Ishikawa (cell line): Measurements from ENCODE around the gene SUGP1.

ENCODE experiments used
- CEBPB ChIP-seq: IDR thresholded peaks from 2 replicates; pipeline ENCODE4 v1.6.1; 2012
- CREB1 ChIP-seq: IDR thresholded peaks from 2 replicates; pipeline ENCODE4 v1.6.1; 2012; ENCODE audit warnings: low read depth
- EGR1 ChIP-seq: IDR thresholded peaks from 2 replicates; pipeline ENCODE4 v1.6.1; 2012
- EP300 ChIP-seq: IDR thresholded peaks from 2 replicates; pipeline ENCODE4 v1.6.1; 2012; ENCODE audit warnings: borderline replicate concordance
- FOXM1 ChIP-seq: IDR thresholded peaks from 2 replicates; pipeline ENCODE4 v1.6.1; 2012; ENCODE audit warnings: low read depth, borderline replicate concordance
- MAX ChIP-seq: IDR thresholded peaks from 2 replicates; pipeline ENCODE4 v1.6.1; 2012
- NFIC ChIP-seq: IDR thresholded peaks from 2 replicates; pipeline ENCODE4 v1.6.1; 2012
- RAD21 ChIP-seq: IDR thresholded peaks from 2 replicates; pipeline ENCODE4 v1.6.1; 2012; ENCODE audit warnings: low read depth
- TAF1 ChIP-seq: IDR thresholded peaks from 2 replicates; pipeline ENCODE4 v1.6.1; 2012; ENCODE audit warnings: low read depth, mild to moderate bottlenecking
- TCF12 ChIP-seq: IDR thresholded peaks from 2 replicates; pipeline ENCODE4 v1.6.1; 2012; ENCODE audit warnings: low read depth
- TEAD4 ChIP-seq: IDR thresholded peaks from 2 replicates; pipeline ENCODE4 v1.6.1; 2012
- USF1 ChIP-seq: IDR thresholded peaks from 2 replicates; pipeline ENCODE4 v1.6.1; 2012
- YY1 ChIP-seq: IDR thresholded peaks from 2 replicates; pipeline ENCODE4 v1.6.1; 2012; ENCODE audit warnings: low read depth
- ZBTB7A ChIP-seq: IDR thresholded peaks from 2 replicates; pipeline ENCODE4 v1.6.1; 2012; ENCODE audit warnings: low read depth
- TF ChIP-seq, protein P1 (sequence below): IDR thresholded peaks from 2 replicates; pipeline ENCODE4 v1.6.1; 2012; ENCODE audit warnings: low read depth, mild to moderate bottlenecking

Gene SUGP1

GRCh38 chr19:19276851-19277250 is 43.5 kb downstream of the SUGP1 start:
- no peak for TF ChIP-seq CREB1
- TF ChIP-seq CEBPB = no peak
- no peak for TF ChIP-seq EGR1
- TF ChIP-seq FOXM1 = no peak
- TF ChIP-seq MAX = no peak
- TF ChIP-seq USF1 = no peak
- TF ChIP-seq TEAD4 = no peak
- no peak for TF ChIP-seq TCF12
- no peak for TF ChIP-seq RAD21
- no peak for TF ChIP-seq EP300
- no peak for TF ChIP-seq ZBTB7A
- no peak for TF ChIP-seq NFIC

DNA sequence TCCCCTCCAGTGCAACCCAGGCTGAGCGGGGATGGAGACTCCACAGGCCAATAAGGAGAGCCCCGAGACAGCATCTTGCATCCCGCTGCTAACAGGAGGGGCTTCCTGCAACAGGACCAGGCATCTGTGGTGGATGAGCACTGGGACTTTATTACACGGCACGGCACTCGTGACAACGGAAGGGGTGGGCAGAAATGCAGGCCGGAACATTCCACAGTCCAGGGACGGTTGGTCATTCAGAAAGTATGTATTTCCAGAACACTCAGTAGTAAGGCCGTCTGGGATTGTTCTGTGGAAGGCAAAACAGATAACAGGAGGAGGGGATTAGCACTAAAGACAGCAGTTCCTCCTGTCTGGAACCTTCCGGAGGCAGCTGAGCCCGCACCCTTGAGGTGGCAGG is 43.9 kb downstream of the SUGP1 start:
- TF ChIP-seq TEAD4 = no peak
- TF ChIP-seq TAF1 = no peak
- no peak for TF ChIP-seq NFIC
- no peak for TF ChIP-seq YY1
- TF ChIP-seq EGR1 = no peak
- TF ChIP-seq EP300 = no peak
- no peak for TF ChIP-seq FOXM1
- TF ChIP-seq TCF12 = no peak
- no peak for TF ChIP-seq CEBPB

DNA sequence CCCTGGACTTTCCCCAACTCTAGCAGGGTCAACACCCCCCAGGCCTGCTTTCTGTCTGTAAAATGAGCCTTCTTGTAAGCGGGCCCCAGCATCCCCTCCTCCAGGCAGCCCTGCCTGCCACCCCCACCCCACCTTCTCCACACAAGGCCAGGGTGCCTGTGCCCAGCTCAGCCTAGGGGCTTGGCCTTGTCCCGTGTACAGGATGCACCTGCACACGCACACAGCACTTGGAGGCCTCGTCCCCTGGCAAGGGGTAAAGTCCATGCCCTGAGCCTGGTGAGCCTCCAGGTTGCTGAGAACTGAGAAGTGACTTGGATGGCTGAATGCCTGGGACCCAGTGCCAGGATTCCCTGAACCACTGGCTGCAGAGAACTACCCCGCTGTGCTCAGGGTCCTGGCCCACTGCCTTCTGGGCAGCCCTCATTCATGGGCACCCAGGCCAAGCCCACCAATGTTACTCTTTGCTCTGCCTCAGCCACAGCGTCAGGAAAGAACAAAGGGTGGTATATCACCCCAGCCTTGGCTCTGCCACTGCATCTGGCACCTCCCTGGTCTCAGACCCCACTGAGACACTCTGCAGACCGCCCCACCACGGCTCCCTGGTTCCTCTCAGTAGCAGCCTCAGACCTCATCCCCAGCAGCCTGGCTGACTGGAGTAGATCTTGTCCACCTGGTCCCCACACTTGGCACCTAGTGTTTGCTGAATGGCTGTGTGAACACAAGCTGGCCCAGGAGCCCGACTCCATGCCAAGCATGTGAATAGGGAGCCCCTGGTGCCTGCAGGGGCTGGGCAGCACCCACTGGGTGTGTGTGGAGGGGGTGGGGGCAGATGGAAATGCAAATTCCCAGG is 45.4 kb downstream of the SUGP1 start:
- TF ChIP-seq FOXM1 (no peak), USF1 (no peak), TEAD4 (no peak), YY1 (no peak), TCF12 (no peak), ZBTB7A (no peak), TAF1 (no peak), MAX (no peak), EP300 (no peak), NFIC (no peak), CREB1 (no peak), EGR1 (no peak), CEBPB (no peak), RAD21 (no peak)
- TF ChIP-seq, protein P1, sequence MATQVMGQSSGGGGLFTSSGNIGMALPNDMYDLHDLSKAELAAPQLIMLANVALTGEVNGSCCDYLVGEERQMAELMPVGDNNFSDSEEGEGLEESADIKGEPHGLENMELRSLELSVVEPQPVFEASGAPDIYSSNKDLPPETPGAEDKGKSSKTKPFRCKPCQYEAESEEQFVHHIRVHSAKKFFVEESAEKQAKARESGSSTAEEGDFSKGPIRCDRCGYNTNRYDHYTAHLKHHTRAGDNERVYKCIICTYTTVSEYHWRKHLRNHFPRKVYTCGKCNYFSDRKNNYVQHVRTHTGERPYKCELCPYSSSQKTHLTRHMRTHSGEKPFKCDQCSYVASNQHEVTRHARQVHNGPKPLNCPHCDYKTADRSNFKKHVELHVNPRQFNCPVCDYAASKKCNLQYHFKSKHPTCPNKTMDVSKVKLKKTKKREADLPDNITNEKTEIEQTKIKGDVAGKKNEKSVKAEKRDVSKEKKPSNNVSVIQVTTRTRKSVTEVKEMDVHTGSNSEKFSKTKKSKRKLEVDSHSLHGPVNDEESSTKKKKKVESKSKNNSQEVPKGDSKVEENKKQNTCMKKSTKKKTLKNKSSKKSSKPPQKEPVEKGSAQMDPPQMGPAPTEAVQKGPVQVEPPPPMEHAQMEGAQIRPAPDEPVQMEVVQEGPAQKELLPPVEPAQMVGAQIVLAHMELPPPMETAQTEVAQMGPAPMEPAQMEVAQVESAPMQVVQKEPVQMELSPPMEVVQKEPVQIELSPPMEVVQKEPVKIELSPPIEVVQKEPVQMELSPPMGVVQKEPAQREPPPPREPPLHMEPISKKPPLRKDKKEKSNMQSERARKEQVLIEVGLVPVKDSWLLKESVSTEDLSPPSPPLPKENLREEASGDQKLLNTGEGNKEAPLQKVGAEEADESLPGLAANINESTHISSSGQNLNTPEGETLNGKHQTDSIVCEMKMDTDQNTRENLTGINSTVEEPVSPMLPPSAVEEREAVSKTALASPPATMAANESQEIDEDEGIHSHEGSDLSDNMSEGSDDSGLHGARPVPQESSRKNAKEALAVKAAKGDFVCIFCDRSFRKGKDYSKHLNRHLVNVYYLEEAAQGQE = no peak

GRCh38 chr19:19274146-19274545 is 46.2 kb downstream of the SUGP1 start:
- TF ChIP-seq MAX (no peak), NFIC (no peak)

GRCh38 chr19:19271828-19272599 is 48.3 kb downstream of the SUGP1 start:
- TF ChIP-seq YY1 = no peak
- TF ChIP-seq, protein P1 = no peak
- no peak for TF ChIP-seq USF1
- TF ChIP-seq TCF12 = no peak
- TF ChIP-seq ZBTB7A = no peak
- TF ChIP-seq CEBPB = no peak
